ENCODE results near the gene ANKRD33B. TPM values are rescaled to one million over a fixed set of nuclear protein-coding genes. Genes with fewer than 3 reads are reported as not detected.
A peak's percentile ranks its signal among the peaks of the same experiment; 100 is the strongest.

ANKRD33B gene
- total and polyA plus RNA-seq, 9 of the 15 experiments (the other 6 are each of a cell fraction or from before 2014, with no cell fraction given) = 0.10 to 1.7 (median 0.40) TPM

GRCh38 chr5:10536511-10536910 lies 27.4 kb upstream of the ANKRD33B start:
- Histone ChIP-seq H3K79me2 (ENCODE audit: control insufficient read depth, insufficient read depth, low read length) (no peaks in the 10 kb centered on the region), H3K9me1 (ENCODE audit: control insufficient read depth, insufficient read depth, low read length) (peaks cover 3% of the 10 kb centered on the region), H3K27ac (ENCODE audit: extremely low read depth, low read depth, low read length) (no peak overlapping the region), H4K20me1 (replicated peaks; ENCODE audit: control insufficient read depth, insufficient read depth, low read length) (0 out of 2 replicates have a peak, but pooled peaks cover 3% of the 10 kb centered on the region), H3K9ac (ENCODE audit: insufficient read depth in 1 of 2, low read depth in 2 of 2, low read length in 2 of 2) (peak overlapping the region in 1 of 2 experiments; percentile 55; a peak in 1 of 4 replicates), H3K4me1 (replicated peaks in 1 of 2; ENCODE audit: control insufficient read depth in 2 of 2, insufficient read depth in 2 of 2, low read length in 2 of 2) (peaks cover 13 to 22% of the 10 kb centered on the region in 2 experiments), H3K36me3 (ENCODE audit: control insufficient read depth, insufficient read depth, low read length) (no peaks in the 10 kb centered on the region), H3K4me3 (no peak overlapping the region), H3K27me3 (ENCODE audit: control insufficient read depth in 2 of 2, insufficient read depth in 2 of 2, low read length in 2 of 2) (peaks cover 13 to 62% of the 10 kb centered on the region in 2 experiments; a peak in 4 of 5 replicates), H2AFZ (ENCODE audit: low read depth, low read length) (no peak overlapping the region), H3K4me2 (ENCODE audit: insufficient read depth, low read length) (no peak overlapping the region), H3K9me3 (replicated peaks; ENCODE audit: control insufficient read depth, insufficient read depth, low read depth, low read length) (no peaks in the 10 kb centered on the region)
- intact Hi-C loops (cut with micrococcal nuclease) = no loop called here
- ChIA-PET POLR2A (interaction anchor here (0.8 kb wide), 1 partner anchor 23 kb away, joined by 4 read pairs; no protein-coding TSS in a partner anchor), CTCF (ENCODE audit: low intra/inter-chr PET ratio) (no interaction called here)
- FAIRE-seq (peak; percentile 19), ATAC-seq (peak; percentile 64), DNase-seq (ENCODE audit: extremely low read depth in 1 of 4, low spot score in 3 of 4) (peak; percentile 38 to 56 (median 48))
- in situ Hi-C loops (cut with MboI) = no loop called here
- 13% methylated on average over 3 of the region's 3 CpGs for WGBS (ENCODE audit: insufficient coverage, low coverage, missing lambda C conversion rate)
- no TSS peak for BruUV-seq (replicated peaks)
- TF ChIP-seq ZNF253 (CRISPR knock-in tag; conservative IDR thresholded peaks at IDR 0.05) (no peak), PKNOX1 (IDR thresholded peaks at IDR 0.05) (peak; percentile 72), CTCFL (IDR thresholded peaks at IDR 0.05; ENCODE audit: borderline replicate concordance, insufficient read depth, low read depth, low read length, poor library complexity, severe bottlenecking) (no peak), FOXJ2 (tag; IDR thresholded peaks at IDR 0.05) (0 out of 2 replicates have a peak, but pooled peaks have one; percentile 61), ZNF347 (CRISPR knock-in tag; IDR thresholded peaks at IDR 0.05; ENCODE audit: low read depth) (no peak), ARID3A (IDR thresholded peaks at IDR 0.05; ENCODE audit: borderline replicate concordance, low read depth, low read length) (no peak), MEIS2 (IDR thresholded peaks at IDR 0.05; ENCODE audit: partially characterized antibody) (peak; percentile 32), CHD2 (IDR thresholded peaks at IDR 0.05; ENCODE audit: low read depth, low read length) (peak; percentile 72; the same call in 1 of the 2 replicates), FOXK1 (CRISPR knock-in tag; IDR thresholded peaks at IDR 0.05; ENCODE audit: borderline replicate concordance) (no peak), TFE3 (CRISPR knock-in tag; IDR thresholded peaks at IDR 0.05) (peak; percentile 57), MXD1 (CRISPR knock-in tag; IDR thresholded peaks at IDR 0.05; ENCODE audit: borderline replicate concordance, poor library complexity, severe bottlenecking) (no peak), TEAD2 (tag; IDR thresholded peaks at IDR 0.05) (no peak), ZNF184 (CRISPR knock-in tag; IDR thresholded peaks at IDR 0.05) (no peak), MECOM (CRISPR knock-in tag; IDR thresholded peaks at IDR 0.05) (no peak), FOXM1 (IDR thresholded peaks at IDR 0.05; ENCODE audit: low read depth) (0 out of 2 replicates have a peak, but pooled peaks have one; percentile 58), FOXM1 (CRISPR knock-in tag; IDR thresholded peaks at IDR 0.05; ENCODE audit: low read depth) (no peak)

All from K562 (cell line).